ENCODE measurements around the gene IQCN.
A peak's percentile ranks its signal among the peaks of the same experiment; 100 is the strongest.

The IQCN gene

DNA sequence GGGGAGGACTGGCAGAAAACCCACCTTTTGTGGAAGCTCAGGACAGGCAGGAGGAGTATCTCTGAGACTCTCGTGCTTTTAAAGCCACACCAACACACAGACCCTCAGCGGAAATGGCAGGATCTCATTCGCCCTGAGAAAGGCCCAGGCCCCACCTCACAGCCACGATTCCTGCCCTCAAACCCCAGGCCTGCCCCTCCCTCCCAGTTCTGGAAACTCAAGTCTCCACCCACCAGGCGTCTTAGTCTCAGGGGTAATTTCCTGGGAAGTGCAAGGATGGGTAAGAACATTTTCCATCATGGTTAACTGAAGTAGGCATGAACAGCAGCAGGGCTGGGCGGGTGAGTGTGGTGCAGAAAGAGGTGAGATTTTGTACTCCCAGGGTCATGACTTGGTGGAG lies 40.1 kb downstream of the IQCN start:
- no peak overlapping the region for H3K27ac ChIP-seq (ENCODE audit: poor library complexity, severe bottlenecking)
- ATAC-seq (ENCODE audit: low read depth), result no peak
- no peaks in the 10 kb centered on the region for H3K9me3 ChIP-seq (ENCODE audit: severe bottlenecking)
- H3K4me3 ChIP-seq (ENCODE audit: severe bottlenecking), result no peak overlapping the region
- H3K27me3 ChIP-seq (ENCODE audit: insufficient read depth, poor library complexity, severe bottlenecking), result no peaks in the 10 kb centered on the region
- no peaks in the 10 kb centered on the region for H3K4me1 ChIP-seq (ENCODE audit: insufficient read depth, poor library complexity, severe bottlenecking)
- no peaks in the 10 kb centered on the region for H3K36me3 ChIP-seq (ENCODE audit: low read depth)
- DNase-seq (ENCODE audit: low spot score), result no peak
- TF ChIP-seq CTCF (IDR thresholded peaks at IDR 0.05; ENCODE audit: poor library complexity, severe bottlenecking), result no peak

- DNase-seq (ENCODE audit: low spot score) (no peak), ATAC-seq (ENCODE audit: low read depth) (peak; percentile 59; the same call in 2 of the 3 replicates)
- H3K4me1 ChIP-seq (ENCODE audit: insufficient read depth, poor library complexity, severe bottlenecking), result no peaks in the 10 kb centered on the region
- TF ChIP-seq CTCF (IDR thresholded peaks at IDR 0.05; ENCODE audit: poor library complexity, severe bottlenecking), result no peak
- no peaks in the 10 kb centered on the region for H3K36me3 ChIP-seq (ENCODE audit: low read depth)
- H3K27ac ChIP-seq (ENCODE audit: poor library complexity, severe bottlenecking), result no peak overlapping the region
- no peaks in the 10 kb centered on the region for H3K27me3 ChIP-seq (ENCODE audit: insufficient read depth, poor library complexity, severe bottlenecking)
- no peaks in the 10 kb centered on the region for H3K9me3 ChIP-seq (ENCODE audit: severe bottlenecking)
- H3K4me3 ChIP-seq (ENCODE audit: severe bottlenecking), result no peak overlapping the region
Measured at GRCh38 chr19:18233224-18233825, 40.9 kb downstream of the IQCN start.

- H3K27ac ChIP-seq (ENCODE audit: poor library complexity, severe bottlenecking), result no peak overlapping the region
- H3K4me1 ChIP-seq (ENCODE audit: insufficient read depth, poor library complexity, severe bottlenecking), result no peaks in the 10 kb centered on the region
Measured at GRCh38 chr19:18232540-18233223, 41.6 kb downstream of the IQCN start.

GRCh38 chr19:18231775-18232174 lies 42.5 kb downstream of the IQCN start:
- Histone ChIP-seq H3K36me3 (ENCODE audit: low read depth) (no peaks in the 10 kb centered on the region), H3K9me3 (ENCODE audit: severe bottlenecking) (no peaks in the 10 kb centered on the region), H3K4me3 (ENCODE audit: severe bottlenecking) (no peak overlapping the region), H3K27ac (ENCODE audit: poor library complexity, severe bottlenecking) (no peak overlapping the region), H3K4me1 (ENCODE audit: insufficient read depth, poor library complexity, severe bottlenecking) (no peaks in the 10 kb centered on the region), H3K27me3 (ENCODE audit: insufficient read depth, poor library complexity, severe bottlenecking) (no peaks in the 10 kb centered on the region)
- TF ChIP-seq CTCF (IDR thresholded peaks at IDR 0.05; ENCODE audit: poor library complexity, severe bottlenecking), result no peak
- DNase-seq (ENCODE audit: low spot score), result no peak
- no peak for ATAC-seq (ENCODE audit: low read depth)

More at GRCh38 chr19:18232540-18233223, 41.6 kb downstream of the IQCN start:
- no peak overlapping the region for H3K4me3 ChIP-seq (ENCODE audit: severe bottlenecking)
- H3K36me3 ChIP-seq (ENCODE audit: low read depth), result no peaks in the 10 kb centered on the region
- H3K27me3 ChIP-seq (ENCODE audit: insufficient read depth, poor library complexity, severe bottlenecking), result no peaks in the 10 kb centered on the region
- DNase-seq (ENCODE audit: low spot score) (no peak), ATAC-seq (ENCODE audit: low read depth) (peak; percentile 26; the same call in 2 of the 3 replicates)
- no peak for TF ChIP-seq CTCF (IDR thresholded peaks at IDR 0.05; ENCODE audit: poor library complexity, severe bottlenecking)
- H3K9me3 ChIP-seq (ENCODE audit: severe bottlenecking), result no peaks in the 10 kb centered on the region

Data from RWPE2 (cell line).